Glomerular endothelial cell (primary cell): ENCODE data around the gene KASH5. TPM values are rescaled to one million over a fixed set of nuclear protein-coding genes. Genes with fewer than 3 reads are reported as not detected.

ENCODE experiments used
- DNase-seq: peaks from one replicate; pipeline ENCODE4 v3.0.0-alpha.2; 2011; ENCODE audit warnings: low read depth, low spot score; ENCODE audit errors: extremely low read depth
- total RNA-seq: library from RNA; depleted of rRNA; stranded (reverse); fragments of >200 nt; gene quantifications from 2 replicates; pipeline ENCODE4 v1.2.3, GENCODE V29; 2015

Gene KASH5
- total RNA-seq, 1 donor from 2014 or later, result not detected

GRCh38 chr19:49395581-49396407 lies 7.7 kb downstream of the KASH5 start:
- no peak for DNase-seq

- DNase-seq, result no peak
Observed at GRCh38 chr19:49396738-49397505, 8.9 kb downstream of the KASH5 start.

GRCh38 chr19:49398001-49398615 lies 10.1 kb downstream of the KASH5 start:
- no peak for DNase-seq

- no peak for DNase-seq
Observed at GRCh38 chr19:49398931-49399330, 10.9 kb downstream of the KASH5 start.

- no peak for DNase-seq
Observed at GRCh38 chr19:49400029-49400428, 12.0 kb downstream of the KASH5 start.

GRCh38 chr19:49403404-49404187 lies 15.5 kb downstream of the KASH5 start:
- no peak for DNase-seq

GRCh38 chr19:49407079-49407478 lies 19.0 kb downstream of the KASH5 start:
- no peak for DNase-seq

- no peak for DNase-seq
Observed at GRCh38 chr19:49407482-49408015, 19.5 kb downstream of the KASH5 start.

- DNase-seq, result no peak
Observed at GRCh38 chr19:49408816-49409440, 20.9 kb downstream of the KASH5 start.

GRCh38 chr19:49409441-49410029 lies 21.5 kb downstream of the KASH5 start:
- DNase-seq, result no peak

GRCh38 chr19:49411681-49412326 lies 23.8 kb downstream of the KASH5 start:
- no peak for DNase-seq

- DNase-seq, result no peak
Observed at GRCh38 chr19:49413348-49413747, 25.3 kb downstream of the KASH5 start.

GRCh38 chr19:49414256-49414655 lies 26.2 kb downstream of the KASH5 start:
- DNase-seq, result no peak

- DNase-seq, result no peak
Observed at GRCh38 chr19:49415102-49415809, 27.2 kb downstream of the KASH5 start.

GRCh38 chr19:49415810-49416200 lies 27.8 kb downstream of the KASH5 start:
- DNase-seq, result no peak

GRCh38 chr19:49417088-49417487 lies 29.0 kb downstream of the KASH5 start:
- DNase-seq, result no peak

- no peak for DNase-seq
Observed at GRCh38 chr19:49418511-49418910, 30.5 kb downstream of the KASH5 start.

GRCh38 chr19:49419173-49419572 lies 31.1 kb downstream of the KASH5 start:
- DNase-seq, result no peak

- no peak for DNase-seq
Observed at GRCh38 chr19:49420227-49420626, 32.2 kb downstream of the KASH5 start.
